ENCODE data around the gene LAMA5. TPM values are rescaled to one million over a fixed set of nuclear protein-coding genes. Genes with fewer than 3 reads are reported as not detected.

The LAMA5 gene
- polyA plus RNA-seq, 2 of the 4 experiments (the other 2 are of a cell fraction), result 20.4 to 196 TPM

- WGBS (ENCODE audit: missing lambda C conversion rate), result 89% methylated on average over 8 of the region's 19 CpGs
- ChIA-PET POLR2A (no interaction called here), CTCF (interaction anchor here (0.6 to 3.9 kb wide), 34 partner anchors 8 to 393 kb away, joined by 3 to 31 read pairs (median 5); partner anchors contain the start of genes LAMA5 and RBBP8NL)
- FAIRE-seq (no peak), ATAC-seq (no peak), DNase-seq (ENCODE audit: low read depth in 1 of 2, low spot score in 1 of 2) (no peak)
- H3K4me2 ChIP-seq, result peak overlapping the region; percentile 58; the same call in 2 of the 3 replicates
- H3K27ac ChIP-seq, result peak overlapping the region in 1 of 2 experiments; percentile 30; a peak in 2 of 6 replicates
- TF ChIP-seq EHMT2 (IDR thresholded peaks at IDR 0.05; ENCODE audit: low read depth) (no peak), CTCF (IDR thresholded peaks at IDR 0.05) (no peak), ZFP36 (IDR thresholded peaks at IDR 0.05; ENCODE audit: borderline replicate concordance, partially characterized antibody) (no peak), HMGXB4 (CRISPR knock-in tag; IDR thresholded peaks at IDR 0.05; ENCODE audit: borderline replicate concordance) (no peak), CEBPB (IDR thresholded peaks at IDR 0.05) (no peak), ZC3H11A (IDR thresholded peaks at IDR 0.05) (no peak), ATOH8 (CRISPR knock-in tag; IDR thresholded peaks at IDR 0.05; ENCODE audit: low read depth) (no peak), SREBF2 (IDR thresholded peaks at IDR 0.05) (no peak)
- no peaks in the 10 kb centered on the region for H3K9me3 ChIP-seq
- no peak overlapping the region for H3K4me3 ChIP-seq
- peaks cover 15% of the 10 kb centered on the region for H3K4me1 ChIP-seq
Measured at GRCh38 chr20:62410746-62411478, 43.8 kb upstream of the LAMA5 start.

- TF ChIP-seq HOXA7 (CRISPR knock-in tag; IDR thresholded peaks at IDR 0.05) (no peak), JUNB (IDR thresholded peaks at IDR 0.05) (no peak), SMC3 (IDR thresholded peaks at IDR 0.05) (peak; percentile 41; the same call in 1 of the 3 replicates), RAD21 (conservative IDR thresholded peaks at IDR 0.05 in 1 of 2, IDR thresholded peaks at IDR 0.05 in 1 of 2) (peak; percentile 56 to 64), CTCF (IDR thresholded peaks at IDR 0.05) (peak; percentile 61), MAX (IDR thresholded peaks at IDR 0.05) (peak; percentile 32; the same call in 1 of the 2 replicates)
- no peaks in the 10 kb centered on the region for H3K9me3 ChIP-seq
- peak overlapping the region; percentile 58 for H3K4me2 ChIP-seq
- H3K27ac ChIP-seq, result peak overlapping the region in 1 of 2 experiments; percentile 30; a peak in 2 of 6 replicates
- POLR2A ChIA-PET, result interaction anchor here (0.7 kb wide), 1 partner anchor 384 kb away, joined by 3 read pairs; no protein-coding TSS in a partner anchor
- H3K4me3 ChIP-seq, result 0 out of 3 replicates have a peak overlapping the region, but pooled peaks have one; percentile 7
- CTCF ChIA-PET, result interaction anchor here (0.6 to 3.9 kb wide), 43 partner anchors 8 to 394 kb away, joined by 3 to 31 read pairs (median 5); partner anchors contain the start of genes LAMA5, RBBP8NL and SLCO4A1
- WGBS (ENCODE audit: missing lambda C conversion rate), result 7% methylated on average over 16 of the region's 30 CpGs
- peak; percentile 49 to 51 for DNase-seq (ENCODE audit: low read depth in 1 of 2, low spot score in 1 of 2)
- H3K4me1 ChIP-seq, result peaks cover 21% of the 10 kb centered on the region
- ATAC-seq, result peak; percentile 27 to 47; a peak in 5 of 6 replicates
- no peak for FAIRE-seq
Measured at GRCh38 chr20:62409931-62410745, 43.0 kb upstream of the LAMA5 start.

All from A549 (cell line).